Keratinocyte (primary cell): ENCODE data around the gene TXK. TPM values are rescaled to one million over a fixed set of nuclear protein-coding genes. Genes with fewer than 3 reads are reported as not detected.

Experiments
- DNase-seq: peaks from one replicate; pipeline ENCODE4 v3.0.0-alpha.2; 2011; ENCODE audit warnings: low read depth, missing footprints, low spot score
- FAIRE-seq: peaks from 2 replicates; lab custom pipeline; 2011; peaks lifted over from hg19 to GRCh38; lab: Jason Lieb, UNC
- H2AFZ ChIP-seq: 2 replicates; pipeline ENCODE4 v1.6.0; 2012; ENCODE audit warnings: low read length, control low read depth, inconsistent platforms; ENCODE audit not compliant: control insufficient read depth
- H3K27ac ChIP-seq: 2 replicates; pipeline ENCODE4 v1.5.1; 2011; ENCODE audit warnings: low read length; ENCODE audit not compliant: control insufficient read depth, insufficient read depth
- H3K27me3 ChIP-seq: 3 replicates; pipeline ENCODE4 v1.6.0; 2011; ENCODE audit warnings: low read length; ENCODE audit not compliant: control insufficient read depth, insufficient read depth; ENCODE audit errors: extremely low read depth
- H3K36me3 ChIP-seq, 2 experiments: 2 replicates in 1 of 2; 3 replicates in 1 of 2; pipeline ENCODE4 v1.5.1; 2011; ENCODE audit warnings: low read length in 2 of 2, mild to moderate bottlenecking in 1 of 2; ENCODE audit not compliant: control insufficient read depth in 2 of 2, insufficient read depth in 2 of 2; ENCODE audit errors: extremely low read depth in 1 of 2
- H3K4me1 ChIP-seq: 3 replicates; pipeline ENCODE4 v1.5.1; 2011; ENCODE audit warnings: low read length; ENCODE audit not compliant: control insufficient read depth, insufficient read depth; ENCODE audit errors: extremely low read depth
- H3K4me2 ChIP-seq: 3 replicates; pipeline ENCODE4 v1.6.0; 2011; ENCODE audit warnings: low read depth, low read length; ENCODE audit not compliant: control insufficient read depth, insufficient read depth; ENCODE audit errors: extremely low read depth
- H3K4me3 ChIP-seq, 3 experiments: fragments of 200-600 bp in 1 of 3; sonication (generic) in 1 of 3; 2 replicates in 2 of 3; 3 replicates in 1 of 3; pipeline ENCODE4 v1.5.1; 2011 to 2016; ENCODE audit warnings: low read length in 3 of 3, mild to moderate bottlenecking in 3 of 3, control low read depth in 2 of 3, inconsistent platforms in 1 of 3, low read depth in 1 of 3, mixed read lengths in 1 of 3, mixed run types in 1 of 3, moderate library complexity in 1 of 3; ENCODE audit not compliant: control insufficient read depth in 2 of 3, insufficient read depth in 2 of 3; ENCODE audit errors: extremely low read depth in 1 of 3
- H3K79me2 ChIP-seq: 2 replicates; pipeline ENCODE4 v1.6.0; 2012; ENCODE audit warnings: low read length; ENCODE audit not compliant: control insufficient read depth, insufficient read depth
- H3K9ac ChIP-seq: 3 replicates; pipeline ENCODE4 v1.6.0; 2011; ENCODE audit warnings: low read length; ENCODE audit not compliant: control insufficient read depth, insufficient read depth; ENCODE audit errors: extremely low read depth
- H3K9me1 ChIP-seq: 3 replicates; pipeline ENCODE4 v1.6.0; 2011; ENCODE audit warnings: low read length; ENCODE audit not compliant: control insufficient read depth, insufficient read depth; ENCODE audit errors: extremely low read depth
- H3K9me3 ChIP-seq: 2 replicates; pipeline ENCODE4 v1.5.1; 2012; ENCODE audit warnings: low read depth, low read length; ENCODE audit not compliant: control insufficient read depth
- H4K20me1 ChIP-seq: 3 replicates; pipeline ENCODE4 v1.6.0; 2011; ENCODE audit warnings: low read length; ENCODE audit not compliant: control insufficient read depth, insufficient read depth; ENCODE audit errors: extremely low read depth
- CTCF ChIP-seq, 3 experiments: IDR thresholded peaks in 1 of 3; conservative IDR thresholded peaks in 1 of 3; optimal IDR thresholded peaks in 1 of 3; 2 replicates in 2 of 3; 3 replicates in 1 of 3; pipeline versions ENCODE3 to v1.5.1; 2011; ENCODE audit warnings: low read length in 3 of 3, mild to moderate bottlenecking in 3 of 3, moderate library complexity in 2 of 3, control low read depth in 1 of 3, inconsistent platforms in 1 of 3; ENCODE audit not compliant: insufficient read depth in 2 of 3; ENCODE audit errors: extremely low read depth in 1 of 3
- EZH2 ChIP-seq: IDR thresholded peaks from one replicate; pipeline ENCODE4 v1.6.1; 2012; ENCODE audit warnings: inconsistent platforms, mild to moderate bottlenecking, low read length, moderate library complexity
- dilution Hi-C: fragments of 300-500 bp; cut with MboI; formaldehyde crosslinking; loops from one replicate; pipeline ENCODE4 v1.7.0; 2020; ENCODE audit warnings: low sequenced_read_pairs; ENCODE audit not compliant: extremely low pct_ligation_motif_present
- polyA plus RNA-seq, 5 experiments: library from polyadenylated mRNA; depleted of rRNA in 3 of 5; stranded (reverse) in 3 of 5; stranded (forward) in 1 of 5; unstranded in 1 of 5; fragments of >200 nt; gene quantifications; 1 replicate in 1 of 5; 2 replicates in 3 of 5; 3 replicates in 1 of 5; pipeline versions ENCODE4 v1.2.1 to v1.2.3, GENCODE V29; 2011 to 2012; ENCODE audit warnings: missing spikeins in 2 of 5, low read depth in 1 of 5, low replicate concordance in 1 of 5

TXK gene
- polyA plus RNA-seq, 1 donor (not counting 4 experiments of a cell fraction or from before 2014, with no cell fraction given): 0.12 TPM

GRCh38 chr4:48047896-48048295, 86.2 kb downstream of the TXK start:
- FAIRE-seq: no peak
- H3K9ac ChIP-seq: no peak overlapping the region
- H3K79me2 ChIP-seq: no peaks in the 10 kb centered on the region
- no peaks in the 10 kb centered on the region for H3K36me3 ChIP-seq
- dilution Hi-C loops: no loop called here
- no peak overlapping the region for H3K4me3 ChIP-seq
- H3K27me3 ChIP-seq: no peaks in the 10 kb centered on the region
- TF ChIP-seq CTCF (optimal IDR thresholded peaks at IDR 0.05 in 1 of 3, IDR thresholded peaks at IDR 0.05 in 1 of 3, conservative IDR thresholded peaks at IDR 0.05 in 1 of 3; ENCODE audit: extremely low read depth in 1 of 3, insufficient read depth in 2 of 3, low read length in 3 of 3) (no peak), EZH2 (no peak)
- H3K27ac ChIP-seq: no peak overlapping the region
- no peaks in the 10 kb centered on the region for H4K20me1 ChIP-seq
- no peak for DNase-seq
- H3K9me3 ChIP-seq: no peaks in the 10 kb centered on the region
- no peak overlapping the region for H2AFZ ChIP-seq
- no peaks in the 10 kb centered on the region for H3K9me1 ChIP-seq
- H3K4me1 ChIP-seq: peaks cover 5% of the 10 kb centered on the region
- H3K4me2 ChIP-seq: no peak overlapping the region

- H3K4me1 ChIP-seq: peaks cover 5% of the 10 kb centered on the region
- H3K27ac ChIP-seq: no peak overlapping the region
- no peak overlapping the region for H3K9ac ChIP-seq
- no peaks in the 10 kb centered on the region for H4K20me1 ChIP-seq
- no peak for FAIRE-seq
- no peaks in the 10 kb centered on the region for H3K27me3 ChIP-seq
- H3K4me2 ChIP-seq: no peak overlapping the region
- H3K4me3 ChIP-seq: no peak overlapping the region
- H3K36me3 ChIP-seq: no peaks in the 10 kb centered on the region
- H2AFZ ChIP-seq: no peak overlapping the region
- no peaks in the 10 kb centered on the region for H3K79me2 ChIP-seq
- no peak for TF ChIP-seq EZH2
- TF ChIP-seq CTCF (optimal IDR thresholded peaks at IDR 0.05 in 1 of 3, IDR thresholded peaks at IDR 0.05 in 1 of 3, conservative IDR thresholded peaks at IDR 0.05 in 1 of 3; ENCODE audit: extremely low read depth in 1 of 3, insufficient read depth in 2 of 3, low read length in 3 of 3): no peak
- no peaks in the 10 kb centered on the region for H3K9me1 ChIP-seq
- no peaks in the 10 kb centered on the region for H3K9me3 ChIP-seq
- DNase-seq: no peak
- dilution Hi-C loops: no loop called here
Measured at GRCh38 chr4:48047421-48047844, 86.6 kb downstream of the TXK start.
